WERI-Rb-1 (cell line): ENCODE results near the gene PRC1.

Source experiments
- DNase-seq: peaks from one replicate; pipeline ENCODE4 v3.0.0-alpha.2; 2020
- H3K27ac ChIP-seq: fragments of 250-450 bp; sonication (Bioruptor Pico); 2 replicates; pipeline ENCODE4 v1.5.1; 2020; ENCODE audit warnings: mild to moderate bottlenecking, moderate library complexity
- H3K27me3 ChIP-seq: fragments of 250-450 bp; sonication (Bioruptor Pico); 2 replicates; pipeline ENCODE4 v1.5.1; 2021; ENCODE audit warnings: mild to moderate bottlenecking, low read depth, moderate library complexity; ENCODE audit not compliant: insufficient read depth, severe bottlenecking
- H3K36me3 ChIP-seq: fragments of 250-450 bp; sonication (Bioruptor Pico); 2 replicates; pipeline ENCODE4 v1.5.1; 2020; ENCODE audit warnings: mild to moderate bottlenecking, moderate library complexity
- H3K4me3 ChIP-seq: 2 replicates; pipeline ENCODE4 v1.5.1; 2011; ENCODE audit warnings: low read depth, mild to moderate bottlenecking, control low read depth, low read length
- H3K9me3 ChIP-seq: fragments of 250-450 bp; sonication (Bioruptor Pico); 2 replicates; pipeline ENCODE4 v1.5.1; 2021; ENCODE audit warnings: mild to moderate bottlenecking, moderate library complexity; ENCODE audit not compliant: severe bottlenecking
- CTCF ChIP-seq: IDR thresholded peaks from 2 replicates; pipeline ENCODE4 v1.5.1; 2011; ENCODE audit warnings: low read depth, mild to moderate bottlenecking, control low read depth, inconsistent platforms, low read length

PRC1 gene

GRCh38 chr15:90962021-90962420 is 32.3 kb downstream of the PRC1 start:
- Histone ChIP-seq H3K27ac (no peak overlapping the region), H3K4me3 (no peak overlapping the region), H3K36me3 (peaks cover 78% of the 10 kb centered on the region), H3K27me3 (no peaks in the 10 kb centered on the region), H3K9me3 (no peaks in the 10 kb centered on the region)
- DNase-seq = no peak
- TF ChIP-seq CTCF = no peak

GRCh38 chr15:90960298-90961091 is 33.8 kb downstream of the PRC1 start:
- no peak for TF ChIP-seq CTCF
- H3K36me3 ChIP-seq = peaks cover 64% of the 10 kb centered on the region
- DNase-seq = no peak
- H3K9me3 ChIP-seq = no peaks in the 10 kb centered on the region
- H3K27ac ChIP-seq = no peak overlapping the region
- no peak overlapping the region for H3K4me3 ChIP-seq
- no peaks in the 10 kb centered on the region for H3K27me3 ChIP-seq

GRCh38 chr15:90959894-90960293 is 34.4 kb downstream of the PRC1 start:
- Histone ChIP-seq H3K9me3 (no peaks in the 10 kb centered on the region), H3K27ac (no peak overlapping the region), H3K36me3 (peaks cover 60% of the 10 kb centered on the region), H3K4me3 (no peak overlapping the region), H3K27me3 (no peaks in the 10 kb centered on the region)
- no peak for TF ChIP-seq CTCF
- DNase-seq = no peak

- H3K27ac ChIP-seq = no peak overlapping the region
- TF ChIP-seq CTCF = no peak
- H3K9me3 ChIP-seq = no peaks in the 10 kb centered on the region
- DNase-seq = no peak
- H3K36me3 ChIP-seq = peaks cover 56% of the 10 kb centered on the region
- no peaks in the 10 kb centered on the region for H3K27me3 ChIP-seq
- H3K4me3 ChIP-seq = no peak overlapping the region
Measured at GRCh38 chr15:90959028-90959595, 35.2 kb downstream of the PRC1 start.

GRCh38 chr15:90957791-90958190 is 36.5 kb downstream of the PRC1 start:
- no peak for DNase-seq
- no peak for TF ChIP-seq CTCF
- Histone ChIP-seq H3K36me3 (peaks cover 55% of the 10 kb centered on the region), H3K27ac (no peak overlapping the region), H3K27me3 (no peaks in the 10 kb centered on the region), H3K9me3 (no peaks in the 10 kb centered on the region), H3K4me3 (no peak overlapping the region)
